Measurements from ENCODE around the gene RAB27A. TPM values are rescaled to one million over a fixed set of nuclear protein-coding genes. Genes with fewer than 3 reads are reported as not detected.
A peak's percentile ranks its signal among the peaks of the same experiment; 100 is the strongest.

The RAB27A gene
- total and polyA plus RNA-seq, 2 of the 8 experiments (the other 6 are each of a cell fraction or from before 2014, with no cell fraction given), result 2.3 to 6.5 TPM

DNA sequence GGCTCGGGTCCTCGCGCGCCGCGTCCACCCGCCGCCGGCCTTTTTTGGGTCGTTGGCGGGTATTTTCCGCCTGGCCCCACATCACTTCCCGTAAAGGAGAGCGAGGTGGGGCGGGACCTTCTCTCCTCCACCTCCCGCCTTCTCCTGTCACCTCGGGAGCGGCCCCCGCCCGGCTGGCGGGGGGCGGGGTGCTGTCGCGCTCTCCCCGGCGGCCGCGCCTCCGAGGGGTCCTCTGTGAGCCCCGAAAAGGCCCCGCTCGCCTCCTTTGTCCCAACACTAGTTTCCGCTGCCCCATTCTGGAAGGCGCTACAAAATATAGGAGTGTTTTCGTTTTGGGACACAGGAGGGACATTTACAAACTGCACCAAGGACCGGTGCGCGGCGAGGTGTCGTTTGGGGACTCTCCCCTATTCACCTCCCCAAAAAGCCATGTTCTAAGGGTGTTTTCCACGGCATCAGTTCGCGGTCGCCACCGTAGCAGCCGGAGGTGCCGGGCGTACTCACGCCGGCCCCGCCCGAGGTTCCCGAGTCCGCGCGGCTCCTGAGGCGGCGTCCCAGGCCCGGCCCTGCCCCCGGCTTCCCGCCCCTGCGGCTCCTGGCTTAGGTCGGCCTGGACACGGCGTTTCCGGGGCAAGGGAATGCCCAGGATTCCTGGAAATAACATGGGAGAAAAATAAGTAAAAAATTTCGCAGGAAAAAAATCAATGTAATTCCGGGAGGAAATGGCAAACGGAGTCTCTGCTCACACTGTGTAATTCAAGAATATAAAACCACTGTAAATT is at the start of gene RAB27A (continued):
- TF ChIP-seq, protein P1, sequence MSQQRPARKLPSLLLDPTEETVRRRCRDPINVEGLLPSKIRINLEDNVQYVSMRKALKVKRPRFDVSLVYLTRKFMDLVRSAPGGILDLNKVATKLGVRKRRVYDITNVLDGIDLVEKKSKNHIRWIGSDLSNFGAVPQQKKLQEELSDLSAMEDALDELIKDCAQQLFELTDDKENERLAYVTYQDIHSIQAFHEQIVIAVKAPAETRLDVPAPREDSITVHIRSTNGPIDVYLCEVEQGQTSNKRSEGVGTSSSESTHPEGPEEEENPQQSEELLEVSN (IDR thresholded peaks at IDR 0.05), result peak; percentile 48; the same call in 1 of the 2 replicates
- TF ChIP-seq GABPA (IDR thresholded peaks at IDR 0.05; ENCODE audit: borderline replicate concordance, insufficient read depth, low read length), result no peak
- TF ChIP-seq TAF1 (IDR thresholded peaks at IDR 0.05; ENCODE audit: low read depth, low read length), result 0 out of 2 replicates have a peak, but pooled peaks have one; percentile 12
- no peak for TF ChIP-seq YY1 (IDR thresholded peaks at IDR 0.05; ENCODE audit: low read depth, low read length)
- no peak for TF ChIP-seq RAD21 (IDR thresholded peaks at IDR 0.05 in 1 of 2, conservative IDR thresholded peaks at IDR 0.05 in 1 of 2; ENCODE audit: low read depth in 2 of 2, low read length in 2 of 2)
- TF ChIP-seq, protein P2, sequence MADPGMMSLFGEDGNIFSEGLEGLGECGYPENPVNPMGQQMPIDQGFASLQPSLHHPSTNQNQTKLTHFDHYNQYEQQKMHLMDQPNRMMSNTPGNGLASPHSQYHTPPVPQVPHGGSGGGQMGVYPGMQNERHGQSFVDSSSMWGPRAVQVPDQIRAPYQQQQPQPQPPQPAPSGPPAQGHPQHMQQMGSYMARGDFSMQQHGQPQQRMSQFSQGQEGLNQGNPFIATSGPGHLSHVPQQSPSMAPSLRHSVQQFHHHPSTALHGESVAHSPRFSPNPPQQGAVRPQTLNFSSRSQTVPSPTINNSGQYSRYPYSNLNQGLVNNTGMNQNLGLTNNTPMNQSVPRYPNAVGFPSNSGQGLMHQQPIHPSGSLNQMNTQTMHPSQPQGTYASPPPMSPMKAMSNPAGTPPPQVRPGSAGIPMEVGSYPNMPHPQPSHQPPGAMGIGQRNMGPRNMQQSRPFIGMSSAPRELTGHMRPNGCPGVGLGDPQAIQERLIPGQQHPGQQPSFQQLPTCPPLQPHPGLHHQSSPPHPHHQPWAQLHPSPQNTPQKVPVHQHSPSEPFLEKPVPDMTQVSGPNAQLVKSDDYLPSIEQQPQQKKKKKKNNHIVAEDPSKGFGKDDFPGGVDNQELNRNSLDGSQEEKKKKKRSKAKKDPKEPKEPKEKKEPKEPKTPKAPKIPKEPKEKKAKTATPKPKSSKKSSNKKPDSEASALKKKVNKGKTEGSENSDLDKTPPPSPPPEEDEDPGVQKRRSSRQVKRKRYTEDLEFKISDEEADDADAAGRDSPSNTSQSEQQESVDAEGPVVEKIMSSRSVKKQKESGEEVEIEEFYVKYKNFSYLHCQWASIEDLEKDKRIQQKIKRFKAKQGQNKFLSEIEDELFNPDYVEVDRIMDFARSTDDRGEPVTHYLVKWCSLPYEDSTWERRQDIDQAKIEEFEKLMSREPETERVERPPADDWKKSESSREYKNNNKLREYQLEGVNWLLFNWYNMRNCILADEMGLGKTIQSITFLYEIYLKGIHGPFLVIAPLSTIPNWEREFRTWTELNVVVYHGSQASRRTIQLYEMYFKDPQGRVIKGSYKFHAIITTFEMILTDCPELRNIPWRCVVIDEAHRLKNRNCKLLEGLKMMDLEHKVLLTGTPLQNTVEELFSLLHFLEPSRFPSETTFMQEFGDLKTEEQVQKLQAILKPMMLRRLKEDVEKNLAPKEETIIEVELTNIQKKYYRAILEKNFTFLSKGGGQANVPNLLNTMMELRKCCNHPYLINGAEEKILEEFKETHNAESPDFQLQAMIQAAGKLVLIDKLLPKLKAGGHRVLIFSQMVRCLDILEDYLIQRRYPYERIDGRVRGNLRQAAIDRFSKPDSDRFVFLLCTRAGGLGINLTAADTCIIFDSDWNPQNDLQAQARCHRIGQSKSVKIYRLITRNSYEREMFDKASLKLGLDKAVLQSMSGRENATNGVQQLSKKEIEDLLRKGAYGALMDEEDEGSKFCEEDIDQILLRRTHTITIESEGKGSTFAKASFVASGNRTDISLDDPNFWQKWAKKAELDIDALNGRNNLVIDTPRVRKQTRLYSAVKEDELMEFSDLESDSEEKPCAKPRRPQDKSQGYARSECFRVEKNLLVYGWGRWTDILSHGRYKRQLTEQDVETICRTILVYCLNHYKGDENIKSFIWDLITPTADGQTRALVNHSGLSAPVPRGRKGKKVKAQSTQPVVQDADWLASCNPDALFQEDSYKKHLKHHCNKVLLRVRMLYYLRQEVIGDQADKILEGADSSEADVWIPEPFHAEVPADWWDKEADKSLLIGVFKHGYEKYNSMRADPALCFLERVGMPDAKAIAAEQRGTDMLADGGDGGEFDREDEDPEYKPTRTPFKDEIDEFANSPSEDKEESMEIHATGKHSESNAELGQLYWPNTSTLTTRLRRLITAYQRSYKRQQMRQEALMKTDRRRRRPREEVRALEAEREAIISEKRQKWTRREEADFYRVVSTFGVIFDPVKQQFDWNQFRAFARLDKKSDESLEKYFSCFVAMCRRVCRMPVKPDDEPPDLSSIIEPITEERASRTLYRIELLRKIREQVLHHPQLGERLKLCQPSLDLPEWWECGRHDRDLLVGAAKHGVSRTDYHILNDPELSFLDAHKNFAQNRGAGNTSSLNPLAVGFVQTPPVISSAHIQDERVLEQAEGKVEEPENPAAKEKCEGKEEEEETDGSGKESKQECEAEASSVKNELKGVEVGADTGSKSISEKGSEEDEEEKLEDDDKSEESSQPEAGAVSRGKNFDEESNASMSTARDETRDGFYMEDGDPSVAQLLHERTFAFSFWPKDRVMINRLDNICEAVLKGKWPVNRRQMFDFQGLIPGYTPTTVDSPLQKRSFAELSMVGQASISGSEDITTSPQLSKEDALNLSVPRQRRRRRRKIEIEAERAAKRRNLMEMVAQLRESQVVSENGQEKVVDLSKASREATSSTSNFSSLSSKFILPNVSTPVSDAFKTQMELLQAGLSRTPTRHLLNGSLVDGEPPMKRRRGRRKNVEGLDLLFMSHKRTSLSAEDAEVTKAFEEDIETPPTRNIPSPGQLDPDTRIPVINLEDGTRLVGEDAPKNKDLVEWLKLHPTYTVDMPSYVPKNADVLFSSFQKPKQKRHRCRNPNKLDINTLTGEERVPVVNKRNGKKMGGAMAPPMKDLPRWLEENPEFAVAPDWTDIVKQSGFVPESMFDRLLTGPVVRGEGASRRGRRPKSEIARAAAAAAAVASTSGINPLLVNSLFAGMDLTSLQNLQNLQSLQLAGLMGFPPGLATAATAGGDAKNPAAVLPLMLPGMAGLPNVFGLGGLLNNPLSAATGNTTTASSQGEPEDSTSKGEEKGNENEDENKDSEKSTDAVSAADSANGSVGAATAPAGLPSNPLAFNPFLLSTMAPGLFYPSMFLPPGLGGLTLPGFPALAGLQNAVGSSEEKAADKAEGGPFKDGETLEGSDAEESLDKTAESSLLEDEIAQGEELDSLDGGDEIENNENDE (IDR thresholded peaks at IDR 0.05; ENCODE audit: insufficient replicate concordance, low read length), result no peak
- TF ChIP-seq EZH2 (IDR thresholded peaks at IDR 0.05; ENCODE audit: low read depth, low read length, severe bottlenecking), result no peak
- TF ChIP-seq EGR1 (IDR thresholded peaks at IDR 0.05; ENCODE audit: borderline replicate concordance, low read depth, low read length), result no peak
